Fibroblast of pulmonary artery (primary cell): ENCODE measurements around the gene TEKT1.
"Not testable (repeated sequence)": the region's sequence is repeated elsewhere in the genome, so short reads cannot be mapped to it uniquely, and the experiment has no call there.

Source experiments
- DNase-seq: peaks from one replicate; pipeline ENCODE4 v3.0.0-alpha.2; 2010; ENCODE audit warnings: low read depth
- H3K4me3 ChIP-seq: replicated peaks from 2 replicates; pipeline ENCODE4 v1.5.1; 2011; ENCODE audit warnings: low read depth, mild to moderate bottlenecking, control low read depth, low read length, moderate library complexity
- TF ChIP-seq, protein P1 (sequence below): IDR thresholded peaks from 2 replicates; pipeline ENCODE4 v1.5.1; 2011; ENCODE audit warnings: mild to moderate bottlenecking, control low read depth, low read length, inconsistent platforms; ENCODE audit errors: missing control alignments

TEKT1 gene

DNA sequence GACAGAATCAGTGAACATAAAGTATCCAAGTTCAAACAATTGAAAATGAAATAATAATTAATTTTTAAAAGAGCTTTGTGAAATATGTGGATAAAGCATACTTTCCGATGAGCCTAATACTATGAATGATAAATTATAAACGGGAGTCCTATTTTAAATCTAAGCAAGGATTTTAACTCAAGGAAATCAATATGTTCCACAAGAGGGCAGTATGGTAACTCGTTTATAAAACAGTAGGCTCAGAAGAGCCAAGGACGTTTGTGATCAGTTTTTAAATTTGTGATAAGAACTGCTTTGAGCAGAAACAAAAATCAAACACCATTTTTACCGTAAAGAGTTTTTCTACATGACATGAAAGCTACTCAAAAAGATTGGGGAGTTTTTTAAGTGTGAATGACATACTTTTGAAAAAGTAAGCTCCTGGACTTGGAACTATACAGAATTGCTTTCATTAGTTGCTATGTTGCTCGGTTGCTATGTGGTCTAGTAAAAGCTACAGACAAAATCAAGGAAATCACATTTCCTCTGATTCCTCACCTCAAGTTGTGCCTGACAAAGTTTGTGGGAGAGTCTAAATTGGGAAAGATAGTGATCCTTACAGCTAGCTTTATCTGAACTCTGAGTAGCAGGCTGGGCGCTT, 11.8 kb upstream of the TEKT1 start:
- TF ChIP-seq, protein P1, sequence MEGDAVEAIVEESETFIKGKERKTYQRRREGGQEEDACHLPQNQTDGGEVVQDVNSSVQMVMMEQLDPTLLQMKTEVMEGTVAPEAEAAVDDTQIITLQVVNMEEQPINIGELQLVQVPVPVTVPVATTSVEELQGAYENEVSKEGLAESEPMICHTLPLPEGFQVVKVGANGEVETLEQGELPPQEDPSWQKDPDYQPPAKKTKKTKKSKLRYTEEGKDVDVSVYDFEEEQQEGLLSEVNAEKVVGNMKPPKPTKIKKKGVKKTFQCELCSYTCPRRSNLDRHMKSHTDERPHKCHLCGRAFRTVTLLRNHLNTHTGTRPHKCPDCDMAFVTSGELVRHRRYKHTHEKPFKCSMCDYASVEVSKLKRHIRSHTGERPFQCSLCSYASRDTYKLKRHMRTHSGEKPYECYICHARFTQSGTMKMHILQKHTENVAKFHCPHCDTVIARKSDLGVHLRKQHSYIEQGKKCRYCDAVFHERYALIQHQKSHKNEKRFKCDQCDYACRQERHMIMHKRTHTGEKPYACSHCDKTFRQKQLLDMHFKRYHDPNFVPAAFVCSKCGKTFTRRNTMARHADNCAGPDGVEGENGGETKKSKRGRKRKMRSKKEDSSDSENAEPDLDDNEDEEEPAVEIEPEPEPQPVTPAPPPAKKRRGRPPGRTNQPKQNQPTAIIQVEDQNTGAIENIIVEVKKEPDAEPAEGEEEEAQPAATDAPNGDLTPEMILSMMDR: peak; percentile 46
- peak; percentile 76 for DNase-seq
- H3K4me3 ChIP-seq: no peak overlapping the region

DNA sequence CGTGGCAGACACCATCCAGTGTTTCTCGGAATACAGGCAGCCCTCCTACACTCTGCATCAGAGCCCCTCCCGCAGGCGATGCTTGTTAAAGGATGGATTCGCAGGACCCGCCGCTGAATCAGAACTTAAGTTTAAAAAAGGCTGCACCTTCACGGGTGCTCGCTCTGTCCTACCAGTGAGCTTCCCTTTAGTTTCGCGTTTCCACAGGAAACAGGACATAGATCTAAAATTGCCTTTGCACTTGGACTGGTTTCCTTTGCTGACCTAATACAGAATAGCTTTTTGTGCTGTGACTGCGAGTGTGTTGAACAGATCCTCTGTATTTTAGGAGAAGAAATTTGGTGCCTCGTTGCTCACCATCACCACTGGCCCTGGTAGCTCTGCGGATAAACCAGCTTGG, 10.2 kb upstream of the TEKT1 start:
- H3K4me3 ChIP-seq, DNase-seq: not testable (repeated sequence)

DNA sequence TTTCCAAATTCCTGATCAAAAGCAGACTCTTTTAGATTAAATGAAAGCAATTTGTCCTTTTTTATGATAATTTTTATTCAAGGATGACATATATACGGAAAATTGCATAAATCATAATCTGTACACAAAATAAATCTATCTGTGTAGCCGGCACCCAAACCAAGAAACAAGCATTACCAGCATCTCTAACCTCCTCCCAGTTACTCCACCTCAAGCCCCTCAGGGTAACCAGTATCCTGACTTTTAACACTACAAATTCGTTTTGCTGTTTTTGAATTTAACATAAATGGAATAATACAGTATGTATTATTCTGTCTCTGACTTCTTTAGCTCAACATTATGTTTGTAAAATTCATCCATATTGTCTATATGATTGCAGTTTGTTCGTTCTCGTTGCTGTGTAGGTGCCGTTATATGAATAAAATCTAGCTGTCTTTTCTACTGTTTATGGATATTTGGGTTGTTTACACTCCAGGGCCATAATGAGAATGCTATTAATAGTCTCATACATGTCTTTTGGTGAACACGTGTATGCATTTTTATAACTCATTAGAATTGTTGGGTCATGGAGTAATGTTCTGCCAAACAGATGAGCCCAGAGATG, 1.0 kb downstream of the TEKT1 start:
- H3K4me3 ChIP-seq: no peak overlapping the region
- no peak for DNase-seq
- TF ChIP-seq, protein P1: no peak

DNA sequence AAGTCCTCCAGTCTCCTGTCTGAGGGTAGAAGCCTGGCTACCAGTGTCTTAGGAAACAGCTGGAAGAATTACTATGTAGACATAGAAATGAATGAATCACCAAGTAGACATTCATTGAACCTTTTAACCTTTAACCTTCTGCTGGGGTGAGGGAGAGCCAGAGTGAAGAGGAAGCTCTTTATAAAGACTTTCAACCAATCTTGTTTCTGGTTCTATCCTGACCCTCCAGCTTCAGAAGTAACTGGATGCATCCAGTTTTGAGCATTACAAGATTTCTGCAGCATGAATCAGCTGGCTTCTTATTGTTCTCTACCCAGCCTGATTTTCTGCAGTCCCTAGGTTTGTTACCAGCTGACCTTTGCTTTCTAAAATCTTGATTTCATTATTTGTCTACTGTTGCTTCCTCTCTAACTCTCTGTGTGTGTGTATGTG, 8.5 kb downstream of the TEKT1 start:
- no peak overlapping the region for H3K4me3 ChIP-seq
- TF ChIP-seq, protein P1: no peak
- DNase-seq: peak; percentile 92

DNA sequence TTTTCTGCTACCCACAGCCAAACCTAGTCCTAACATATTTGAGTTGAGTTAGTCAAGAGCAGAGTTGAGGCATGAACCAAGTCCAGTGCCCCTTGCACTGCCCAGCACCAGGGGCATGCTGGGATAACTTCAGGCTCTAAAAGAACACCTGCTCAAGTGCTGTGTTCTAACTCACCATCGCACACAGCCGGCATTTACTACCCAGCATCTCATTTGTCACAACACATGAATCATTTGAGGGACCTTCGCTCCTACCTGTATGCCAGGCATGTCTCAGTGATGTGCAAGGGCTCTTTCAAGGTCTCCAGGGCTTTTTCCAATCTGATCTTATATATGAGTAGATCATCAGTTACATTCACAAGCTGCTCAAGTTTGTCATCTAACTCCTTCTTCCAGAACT, 12.6 kb downstream of the TEKT1 start:
- no peak overlapping the region for H3K4me3 ChIP-seq
- no peak for DNase-seq
- TF ChIP-seq, protein P1: no peak

DNA sequence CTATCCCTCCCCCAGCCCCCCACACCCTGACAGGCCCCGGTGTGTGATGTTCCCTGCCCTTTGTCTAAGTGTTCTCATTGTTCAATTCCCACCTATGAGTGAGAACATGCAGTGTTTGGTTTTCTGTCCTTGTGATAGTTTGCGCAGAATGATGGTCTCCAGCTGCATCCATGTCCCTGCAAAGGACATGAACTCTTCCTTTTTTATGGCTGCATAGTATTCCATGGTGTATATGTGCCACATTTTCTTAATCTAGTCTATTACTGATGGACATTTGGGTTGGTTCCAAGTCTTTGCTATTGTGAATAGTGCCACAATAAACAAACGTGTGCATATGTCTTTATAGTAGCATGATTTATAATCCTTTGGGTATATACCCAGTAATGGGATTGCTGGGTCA, 15.2 kb downstream of the TEKT1 start:
- DNase-seq, H3K4me3 ChIP-seq: not testable (repeated sequence)

DNA sequence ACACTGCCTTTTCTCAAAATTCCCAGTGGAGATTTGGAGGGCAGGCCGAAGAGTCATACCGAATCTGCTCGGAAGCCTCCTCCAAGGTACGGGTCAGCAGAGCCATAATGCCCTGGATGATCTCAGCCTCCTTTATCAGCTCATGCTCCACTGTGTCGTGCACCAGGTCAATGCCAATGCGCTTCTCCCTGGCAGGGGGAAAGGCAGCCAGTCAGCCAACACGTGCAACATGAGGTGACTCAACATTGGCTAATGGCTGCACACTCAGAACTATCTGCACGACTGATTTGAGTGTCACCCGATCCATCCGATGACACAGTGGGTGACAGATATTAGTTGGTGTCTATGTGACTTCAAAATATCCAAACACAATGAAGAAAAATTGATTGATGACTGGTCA, 15.8 kb downstream of the TEKT1 start:
- no peak for DNase-seq
- no peak overlapping the region for H3K4me3 ChIP-seq
- TF ChIP-seq, protein P1: no peak

DNA sequence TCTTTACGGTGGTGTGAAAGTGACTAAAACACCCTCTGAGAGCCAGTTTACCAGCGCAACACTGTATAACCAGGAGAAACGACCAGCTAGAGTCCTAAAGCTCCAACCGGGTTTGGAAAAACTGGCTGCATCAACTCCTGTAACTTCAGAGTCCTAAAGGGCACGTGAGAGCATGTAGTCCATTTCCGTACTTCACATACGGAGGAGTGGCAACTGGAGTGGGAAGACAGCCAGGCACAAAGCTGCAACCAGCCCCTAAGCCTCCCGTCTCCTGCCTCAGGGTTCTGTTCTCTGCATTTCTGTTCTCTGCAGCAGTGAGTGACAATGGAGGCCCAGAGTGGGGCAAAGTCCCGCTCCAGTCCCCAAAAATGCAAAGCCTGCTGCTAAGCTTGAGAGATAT, 19.2 kb downstream of the TEKT1 start:
- H3K4me3 ChIP-seq: no peak overlapping the region
- peak; percentile 17 for DNase-seq
- TF ChIP-seq, protein P1: no peak
